GM21360 (cell line): ENCODE data around the gene ATF6B.
"Not testable (repeated sequence)": the region's sequence is repeated elsewhere in the genome, so short reads cannot be mapped to it uniquely, and the experiment has no call there.

ENCODE experiments used
- ATAC-seq: cut with Tn5 transposase; IDR thresholded peaks from one replicate; pipeline ENCODE4 v1.9.1; 2021; ENCODE audit warnings: mild to moderate bottlenecking, moderate library complexity; ENCODE audit not compliant: unreplicated experiment

The ATF6B gene

GRCh38 chr6:32108727-32109113, 19.3 kb downstream of the ATF6B start:
- ATAC-seq: no peak

- no peak for ATAC-seq
Measured at GRCh38 chr6:32108094-32108627, 19.9 kb downstream of the ATF6B start.

DNA sequence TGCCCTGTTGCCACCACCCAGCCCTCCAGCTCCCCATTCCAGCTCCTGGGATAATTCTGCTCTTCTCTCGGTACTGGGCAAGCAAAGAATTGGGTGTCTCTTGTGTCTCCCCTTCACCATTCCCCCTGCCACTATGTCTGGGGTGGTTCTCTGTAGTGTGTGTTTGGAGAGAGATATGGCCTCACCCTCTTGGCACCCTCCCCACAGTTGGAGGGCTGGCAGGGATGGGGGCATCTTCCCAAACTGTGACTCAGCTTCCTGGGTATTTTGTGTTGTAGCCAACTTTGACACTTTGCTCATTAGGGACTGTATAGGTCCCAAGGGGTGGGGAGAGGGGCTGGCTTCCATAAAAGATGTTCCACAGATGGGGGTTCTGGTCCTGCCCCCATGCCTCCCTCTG, 20.6 kb downstream of the ATF6B start:
- ATAC-seq: no peak

DNA sequence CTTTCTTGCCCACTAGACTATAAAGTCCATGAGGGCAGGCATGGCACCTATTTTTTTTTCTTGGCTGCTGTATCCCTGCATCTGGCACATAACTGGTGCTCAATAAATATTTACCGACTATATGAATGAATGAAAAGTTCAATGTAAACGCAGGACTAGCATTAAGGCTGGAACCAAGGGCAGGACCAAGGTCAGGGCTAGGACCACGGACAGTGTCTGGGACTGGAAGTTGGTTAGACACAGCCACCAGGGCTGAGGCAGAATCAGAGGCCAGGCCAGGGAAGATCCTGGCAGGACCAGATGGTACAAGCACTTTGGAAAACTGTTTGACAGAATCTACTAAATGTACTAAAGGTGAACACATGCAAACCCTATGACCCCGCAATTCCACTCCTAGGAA, 22.6 kb downstream of the ATF6B start:
- no peak for ATAC-seq

DNA sequence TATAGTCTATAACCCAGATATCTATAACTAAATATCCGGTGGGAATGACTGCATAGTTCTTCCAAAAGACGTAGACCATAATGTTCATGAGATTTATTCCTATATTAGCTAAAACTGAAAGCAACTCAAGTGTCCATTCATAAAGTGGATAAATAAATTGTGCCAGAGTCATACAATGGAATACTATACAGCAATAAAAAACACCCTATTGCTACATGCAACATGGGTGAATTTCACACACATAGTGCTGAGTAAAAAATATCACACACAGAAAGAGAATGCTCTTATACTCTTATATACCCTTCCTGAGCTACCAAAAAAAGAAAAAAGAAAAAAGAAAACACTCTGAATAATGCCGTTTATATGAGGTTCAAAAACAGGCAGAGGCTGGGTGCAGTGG, 25.8 kb downstream of the ATF6B start:
- ATAC-seq: no peak

DNA sequence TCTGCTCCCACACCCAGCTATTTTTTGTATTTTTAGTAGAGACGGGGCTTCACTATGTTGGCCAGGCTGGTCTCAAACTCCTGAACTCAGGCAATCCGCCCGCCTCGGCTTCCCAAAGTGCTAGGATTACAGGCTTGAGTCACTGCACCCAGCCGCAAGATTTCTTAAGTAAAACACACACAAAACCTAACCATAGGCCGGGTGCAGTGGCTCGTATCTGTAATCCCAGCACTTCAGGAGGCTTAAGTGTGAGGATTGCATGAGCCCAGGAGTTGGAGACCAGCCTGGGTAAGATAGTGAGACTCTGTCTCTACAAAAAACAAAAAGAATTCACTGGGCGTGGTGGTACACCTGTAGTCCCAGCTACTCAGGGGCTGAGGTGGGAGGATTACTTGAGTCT, 27.8 kb downstream of the ATF6B start:
- not testable (repeated sequence) for ATAC-seq

DNA sequence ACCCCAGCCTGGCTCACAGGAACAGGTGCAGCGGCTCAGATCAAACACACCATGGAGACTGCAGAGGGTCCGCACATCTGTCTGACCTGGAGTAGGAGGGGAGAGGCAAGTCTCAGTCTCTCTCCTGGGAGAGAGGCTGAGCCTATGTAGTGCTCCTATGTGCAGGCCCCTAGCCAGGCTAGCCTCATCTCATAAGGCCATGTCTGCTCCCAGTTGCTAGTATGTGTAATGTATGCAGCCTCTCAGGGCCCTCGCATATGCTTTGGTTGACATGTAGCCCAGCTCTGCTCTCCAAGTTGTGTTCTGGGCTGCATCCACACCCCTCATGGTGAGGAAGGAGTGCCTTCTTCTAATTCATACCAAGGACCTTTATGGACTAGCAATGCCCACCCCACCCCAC, 30.7 kb downstream of the ATF6B start:
- no peak for ATAC-seq

GRCh38 chr6:32096394-32097258, 31.4 kb downstream of the ATF6B start:
- ATAC-seq: no peak

- ATAC-seq: no peak
Measured at GRCh38 chr6:32096087-32096393, 32.0 kb downstream of the ATF6B start.

DNA sequence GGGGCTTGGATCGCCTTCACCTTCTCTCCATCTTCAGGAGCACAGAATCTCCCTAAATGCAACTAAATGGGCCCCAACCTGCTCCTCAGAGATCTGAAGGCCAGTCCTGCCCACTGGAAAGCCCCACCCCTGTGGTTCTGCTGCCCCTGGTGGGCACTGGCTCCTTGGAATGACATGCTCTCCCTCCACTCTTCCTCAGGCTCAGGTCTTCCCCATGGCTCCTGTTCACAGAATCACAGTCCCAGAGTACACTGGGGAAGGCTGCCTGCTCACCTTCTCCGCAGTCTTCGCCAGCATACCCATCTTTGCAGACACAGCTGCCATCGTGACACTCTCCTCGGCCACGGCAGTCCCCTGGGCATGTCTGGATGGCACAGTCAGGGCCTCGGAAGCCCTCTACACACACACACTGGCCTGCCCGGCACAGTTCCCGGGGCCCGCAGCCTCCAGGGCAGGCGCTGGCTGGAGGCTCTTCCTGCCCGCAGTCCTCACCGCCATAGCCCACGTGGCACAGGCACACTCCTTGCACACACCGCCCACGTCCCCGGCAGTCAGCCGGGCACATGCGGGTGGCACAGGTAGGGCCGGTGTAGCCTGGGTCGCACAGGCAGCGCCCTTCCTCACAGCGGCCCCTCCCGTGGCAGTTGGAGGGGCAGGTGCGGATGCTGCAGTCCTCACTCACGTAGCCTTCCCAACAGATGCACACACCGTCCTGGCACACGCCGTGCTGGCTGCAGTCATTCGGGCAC, 32.5 kb downstream of the ATF6B start:
- no peak for ATAC-seq

DNA sequence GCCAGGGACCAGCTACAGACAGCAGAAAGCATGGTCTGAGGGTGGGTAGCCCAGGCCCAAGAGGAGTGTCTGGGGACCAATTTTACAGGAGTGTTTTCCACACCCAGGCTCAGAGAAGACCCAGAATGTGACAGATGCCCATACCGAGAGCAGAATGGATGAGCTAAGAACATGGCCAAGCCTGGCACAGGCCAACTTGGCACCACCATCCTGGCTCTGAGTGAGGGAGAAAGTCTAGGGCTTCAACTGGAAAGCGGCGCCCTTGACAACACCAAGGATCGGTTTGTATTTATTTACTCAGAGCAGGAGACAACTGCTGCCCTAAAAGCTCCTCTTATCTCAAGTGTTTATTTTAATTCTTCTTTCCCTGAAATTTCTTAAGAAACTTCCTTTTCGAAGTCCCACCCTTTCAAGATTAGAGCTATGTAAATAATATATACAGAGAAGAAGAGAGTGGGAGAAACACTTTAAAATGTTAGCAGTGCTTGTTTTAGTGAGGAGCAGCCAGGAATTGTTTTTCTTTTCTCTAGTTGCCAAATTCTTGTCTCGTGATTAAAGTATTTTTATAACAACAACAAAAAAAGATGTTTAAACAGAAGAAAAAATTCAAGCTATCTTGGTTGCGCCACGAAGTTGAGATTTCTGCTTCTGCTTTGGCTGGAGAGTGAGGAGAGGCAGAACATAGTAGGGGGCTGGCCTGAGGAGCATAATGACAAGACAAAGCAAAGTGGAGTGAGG, 35.1 kb downstream of the ATF6B start:
- no peak for ATAC-seq

DNA sequence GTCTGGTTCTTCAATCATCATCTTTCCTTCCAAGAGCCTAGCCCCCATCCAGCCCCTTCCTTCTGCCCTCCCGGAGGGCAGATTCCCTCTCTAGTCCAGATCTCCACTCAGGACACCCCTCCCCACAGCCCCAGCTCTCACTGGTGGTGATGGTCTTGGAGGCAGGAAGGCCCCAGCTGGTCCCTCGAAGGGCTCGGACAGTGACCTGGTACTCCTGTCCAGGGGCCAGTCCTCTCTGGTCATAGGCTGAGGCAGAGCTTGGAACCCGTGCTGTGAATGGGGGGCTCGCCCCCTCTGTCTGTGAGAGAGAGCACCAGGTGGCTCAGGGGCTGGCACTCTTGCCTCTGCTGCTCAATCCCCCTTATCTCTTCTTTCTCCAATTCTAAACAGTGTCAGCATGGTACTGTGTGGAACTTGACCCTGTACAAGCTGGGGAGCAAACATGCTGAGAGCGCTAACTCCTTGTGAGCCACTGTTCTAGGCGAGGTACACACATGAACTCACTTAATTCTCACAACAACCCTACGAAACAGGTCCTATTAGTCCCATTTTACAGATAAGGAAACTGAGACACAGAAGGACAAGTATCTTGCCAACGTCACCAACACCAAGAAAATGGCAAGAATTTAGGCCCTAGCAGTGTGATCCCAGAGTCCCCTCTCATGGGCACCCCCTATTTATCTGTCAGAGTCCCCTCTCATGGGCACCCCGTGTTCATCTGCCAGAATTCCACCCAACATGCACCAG, 38.8 kb downstream of the ATF6B start:
- no peak for ATAC-seq

GRCh38 chr6:32088487-32089049, 39.5 kb downstream of the ATF6B start:
- no peak for ATAC-seq

GRCh38 chr6:32087574-32088486, 40.2 kb downstream of the ATF6B start:
- no peak for ATAC-seq

GRCh38 chr6:32086661-32087573, 41.1 kb downstream of the ATF6B start:
- no peak for ATAC-seq

DNA sequence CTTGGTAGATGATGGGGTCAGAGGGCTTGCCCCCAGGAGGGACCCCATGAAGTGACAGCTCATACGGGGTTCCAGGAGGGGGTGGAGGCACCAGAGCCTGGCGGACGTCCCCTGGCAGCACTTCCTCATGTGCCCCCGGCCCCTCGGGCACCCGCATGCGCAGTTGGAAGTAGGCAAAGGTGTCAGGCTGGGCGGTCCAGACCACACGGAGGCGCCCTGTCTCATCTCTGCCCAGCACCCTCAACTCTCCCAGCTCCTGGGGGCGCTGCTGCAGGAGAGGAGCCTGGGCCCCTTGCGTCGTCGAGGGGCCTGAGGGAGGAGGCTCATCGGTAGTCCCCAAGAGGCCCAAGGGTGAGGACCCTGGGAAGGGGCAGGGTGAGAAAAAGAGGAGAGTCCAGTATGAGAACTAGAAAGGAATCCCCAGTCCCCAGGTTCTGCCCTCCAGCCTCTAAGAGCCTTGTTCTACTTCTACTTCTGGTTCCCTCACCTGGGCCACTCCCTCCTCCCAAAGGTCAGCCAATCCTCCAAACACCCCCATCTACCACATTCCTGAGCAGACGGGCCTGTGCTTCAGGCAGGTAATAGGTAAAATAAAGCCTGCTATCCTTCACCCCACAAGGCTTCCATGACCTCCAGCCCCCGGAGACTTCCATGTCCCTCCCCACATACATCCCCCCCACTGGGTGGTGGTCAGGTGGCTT, 42.1 kb downstream of the ATF6B start:
- no peak for ATAC-seq

DNA sequence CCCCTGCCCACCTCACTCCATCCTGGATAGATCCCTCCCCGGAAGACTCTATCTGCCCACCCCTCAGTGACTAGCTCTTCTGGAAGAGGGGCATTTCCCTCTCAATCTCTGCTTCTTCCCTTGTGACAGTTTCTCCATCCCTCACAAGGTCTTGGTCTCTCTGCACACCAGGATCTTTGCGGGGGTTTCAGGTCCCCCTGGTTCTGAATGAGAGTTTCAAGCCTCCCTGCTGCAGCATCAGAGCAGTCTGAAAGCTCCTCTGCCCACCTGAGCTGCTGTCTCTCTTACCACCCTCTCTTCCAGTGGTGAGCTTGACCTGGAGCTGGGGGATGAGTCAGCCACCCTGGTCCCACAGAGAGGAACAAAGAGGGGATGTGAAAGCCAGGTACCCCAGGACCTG, 43.3 kb downstream of the ATF6B start:
- ATAC-seq: no peak
